ENCODE data around the gene EBF3. TPM values are rescaled to one million over a fixed set of nuclear protein-coding genes. Genes with fewer than 3 reads are reported as not detected.

The EBF3 gene
- total RNA-seq, 1 donor from 2014 or later: 0.07 TPM

DNA sequence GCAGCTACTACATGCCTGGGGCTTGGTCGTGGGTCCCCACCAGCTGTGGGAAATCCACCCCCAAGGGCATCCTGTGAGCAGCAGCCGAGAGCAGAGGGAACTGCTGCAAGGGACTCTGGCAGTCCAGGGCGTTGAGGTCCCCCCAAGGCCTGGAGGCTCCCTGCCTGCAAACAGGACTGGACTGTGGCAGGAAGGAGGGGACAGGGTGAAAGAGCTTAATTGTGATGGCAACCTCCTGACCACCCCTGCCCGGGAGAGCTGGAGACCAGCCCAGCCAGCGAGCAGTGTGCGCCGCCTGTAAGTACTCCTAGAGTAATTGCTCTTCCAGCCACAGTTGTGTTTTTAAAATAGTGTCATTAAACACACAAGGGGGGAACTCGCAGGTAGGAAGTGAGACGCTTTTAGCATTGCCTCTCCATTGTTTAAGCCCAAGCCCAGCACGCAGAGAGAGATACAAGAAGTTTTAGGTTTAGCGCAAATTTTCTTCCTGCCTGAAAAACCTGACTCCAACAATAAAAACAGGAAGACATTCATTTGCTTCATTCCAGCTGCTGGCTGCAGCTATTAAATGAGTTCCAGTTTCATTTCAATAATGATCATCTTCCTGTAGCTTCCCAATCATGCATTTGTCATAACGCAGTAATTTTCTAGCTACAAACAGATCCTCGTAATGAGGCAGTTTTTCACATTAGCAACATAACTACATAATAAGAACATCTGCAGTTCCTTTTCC lies 111.1 kb downstream of the EBF3 start:
- no peak for FAIRE-seq
- no peak overlapping the region for H3K27ac Mint-ChIP-seq (ENCODE audit: unreplicated experiment)
- Histone ChIP-seq H3K79me2 (ENCODE audit: insufficient read depth, low read length) (no peaks in the 10 kb centered on the region), H3K27me3 (ENCODE audit: insufficient read depth, low read length) (no peaks in the 10 kb centered on the region), H3K9ac (ENCODE audit: low read length) (no peak overlapping the region), H3K4me2 (ENCODE audit: low read length) (no peak overlapping the region), H4K20me1 (ENCODE audit: insufficient read depth, low read length) (no peaks in the 10 kb centered on the region), H3K36me3 (ENCODE audit: insufficient read depth, low read length) (no peaks in the 10 kb centered on the region), H3K9me3 (ENCODE audit: insufficient read depth, low read depth, low read length) (no peaks in the 10 kb centered on the region), H3K27ac (ENCODE audit: low read depth, low read length) (no peak overlapping the region), H3K4me1 (ENCODE audit: insufficient read depth, low read length) (no peaks in the 10 kb centered on the region), H2AFZ (ENCODE audit: low read depth, low read length) (no peak overlapping the region), H3K4me3 (ENCODE audit: insufficient read depth, low read depth, low read length) (no peak overlapping the region)
- no peaks in the 10 kb centered on the region for H3K36me3 Mint-ChIP-seq (ENCODE audit: low read depth, unreplicated experiment)
- DNase-seq (ENCODE audit: low read depth): no peak
- no peak overlapping the region for H3K4me3 Mint-ChIP-seq (ENCODE audit: unreplicated experiment)
- H3K9me3 Mint-ChIP-seq (ENCODE audit: unreplicated experiment): no peaks in the 10 kb centered on the region
- no peaks in the 10 kb centered on the region for H3K27me3 Mint-ChIP-seq (ENCODE audit: low read depth, unreplicated experiment)
- TF ChIP-seq CTCF (IDR thresholded peaks at IDR 0.05; ENCODE audit: insufficient read depth, low read depth, low read length) (no peak), EZH2 (IDR thresholded peaks at IDR 0.05; ENCODE audit: insufficient read depth, low read length) (no peak)
- H3K4me1 Mint-ChIP-seq (ENCODE audit: low read depth, unreplicated experiment): no peaks in the 10 kb centered on the region

GRCh38 chr10:129851941-129852640 lies 112.0 kb downstream of the EBF3 start:
- Histone ChIP-seq H3K4me2 (ENCODE audit: low read length) (no peak overlapping the region), H4K20me1 (ENCODE audit: insufficient read depth, low read length) (no peaks in the 10 kb centered on the region), H2AFZ (ENCODE audit: low read depth, low read length) (no peak overlapping the region), H3K27me3 (ENCODE audit: insufficient read depth, low read length) (no peaks in the 10 kb centered on the region), H3K9ac (ENCODE audit: low read length) (no peak overlapping the region), H3K79me2 (ENCODE audit: insufficient read depth, low read length) (no peaks in the 10 kb centered on the region), H3K27ac (ENCODE audit: low read depth, low read length) (no peak overlapping the region), H3K9me3 (ENCODE audit: insufficient read depth, low read depth, low read length) (no peaks in the 10 kb centered on the region), H3K36me3 (ENCODE audit: insufficient read depth, low read length) (no peaks in the 10 kb centered on the region), H3K4me3 (ENCODE audit: insufficient read depth, low read depth, low read length) (no peak overlapping the region), H3K4me1 (ENCODE audit: insufficient read depth, low read length) (no peaks in the 10 kb centered on the region)
- H3K4me1 Mint-ChIP-seq (ENCODE audit: low read depth, unreplicated experiment): no peaks in the 10 kb centered on the region
- no peak for FAIRE-seq
- no peaks in the 10 kb centered on the region for H3K9me3 Mint-ChIP-seq (ENCODE audit: unreplicated experiment)
- H3K27ac Mint-ChIP-seq (ENCODE audit: unreplicated experiment): no peak overlapping the region
- no peaks in the 10 kb centered on the region for H3K36me3 Mint-ChIP-seq (ENCODE audit: low read depth, unreplicated experiment)
- no peaks in the 10 kb centered on the region for H3K27me3 Mint-ChIP-seq (ENCODE audit: low read depth, unreplicated experiment)
- DNase-seq (ENCODE audit: low read depth): no peak
- TF ChIP-seq CTCF (IDR thresholded peaks at IDR 0.05; ENCODE audit: insufficient read depth, low read depth, low read length) (no peak), EZH2 (IDR thresholded peaks at IDR 0.05; ENCODE audit: insufficient read depth, low read length) (no peak)
- no peak overlapping the region for H3K4me3 Mint-ChIP-seq (ENCODE audit: unreplicated experiment)

GRCh38 chr10:129850790-129851189 lies 113.3 kb downstream of the EBF3 start:
- TF ChIP-seq CTCF (IDR thresholded peaks at IDR 0.05; ENCODE audit: insufficient read depth, low read depth, low read length) (no peak), EZH2 (IDR thresholded peaks at IDR 0.05; ENCODE audit: insufficient read depth, low read length) (no peak)
- no peaks in the 10 kb centered on the region for H4K20me1 ChIP-seq (ENCODE audit: insufficient read depth, low read length)
- H2AFZ ChIP-seq (ENCODE audit: low read depth, low read length): no peak overlapping the region
- Mint-ChIP-seq H3K36me3 (ENCODE audit: low read depth, unreplicated experiment) (no peaks in the 10 kb centered on the region), H3K27ac (ENCODE audit: unreplicated experiment) (no peak overlapping the region), H3K4me1 (ENCODE audit: low read depth, unreplicated experiment) (no peaks in the 10 kb centered on the region), H3K27me3 (ENCODE audit: low read depth, unreplicated experiment) (no peaks in the 10 kb centered on the region), H3K4me3 (ENCODE audit: unreplicated experiment) (no peak overlapping the region), H3K9me3 (ENCODE audit: unreplicated experiment) (no peaks in the 10 kb centered on the region)
- no peaks in the 10 kb centered on the region for H3K9me3 ChIP-seq (ENCODE audit: insufficient read depth, low read depth, low read length)
- FAIRE-seq: no peak
- no peak overlapping the region for H3K27ac ChIP-seq (ENCODE audit: low read depth, low read length)
- no peaks in the 10 kb centered on the region for H3K4me1 ChIP-seq (ENCODE audit: insufficient read depth, low read length)
- H3K4me3 ChIP-seq (ENCODE audit: insufficient read depth, low read depth, low read length): no peak overlapping the region
- H3K4me2 ChIP-seq (ENCODE audit: low read length): no peak overlapping the region
- no peak for DNase-seq (ENCODE audit: low read depth)
- no peaks in the 10 kb centered on the region for H3K79me2 ChIP-seq (ENCODE audit: insufficient read depth, low read length)
- no peaks in the 10 kb centered on the region for H3K27me3 ChIP-seq (ENCODE audit: insufficient read depth, low read length)
- H3K9ac ChIP-seq (ENCODE audit: low read length): no peak overlapping the region
- no peaks in the 10 kb centered on the region for H3K36me3 ChIP-seq (ENCODE audit: insufficient read depth, low read length)

Data from astrocyte (in vitro differentiated cells and primary cell).